ENCODE measurements around the gene SLAMF1.
"Not testable (repeated sequence)": the region's sequence is repeated elsewhere in the genome, so short reads cannot be mapped to it uniquely, and the experiment has no call there.

Gene SLAMF1

DNA sequence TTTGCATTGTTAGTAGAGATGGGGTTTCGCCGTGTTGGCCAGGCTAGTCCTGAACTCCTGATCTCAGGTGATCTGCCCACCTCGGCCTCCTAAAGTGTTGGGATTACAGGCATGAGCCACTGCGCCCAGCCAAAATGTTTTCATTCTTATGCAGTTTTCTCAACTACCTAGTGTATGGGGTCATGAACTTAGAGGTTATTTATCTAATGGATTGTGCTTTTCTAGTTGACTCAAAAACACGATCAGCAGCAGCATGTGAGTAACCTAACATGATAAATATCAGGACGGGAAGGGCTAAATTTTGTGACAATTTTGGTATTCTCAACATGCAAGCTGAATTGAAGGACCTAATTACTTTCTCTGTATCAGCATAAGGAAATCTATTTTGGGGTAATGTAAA lies 58.4 kb downstream of the SLAMF1 start:
- no peak for DNase-seq

DNA sequence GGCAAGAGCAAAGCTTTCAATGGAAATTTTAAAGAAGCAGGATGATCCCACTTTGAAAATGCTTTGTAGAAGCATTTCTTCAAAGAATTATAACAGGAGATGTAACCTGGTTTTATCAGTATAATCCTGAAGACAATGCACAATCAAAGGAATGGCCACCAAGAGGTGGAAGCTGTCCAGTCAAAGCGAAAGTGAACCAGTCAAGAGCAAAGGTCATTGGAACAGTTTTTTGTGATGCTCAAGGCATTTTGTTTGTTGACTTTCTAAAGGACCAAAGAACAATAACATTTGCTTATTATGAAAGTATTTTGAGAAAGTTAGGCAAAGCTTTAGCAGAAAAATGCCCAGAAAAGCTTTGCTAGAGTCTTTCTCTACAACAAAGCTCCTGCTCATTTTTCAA lies 62.1 kb downstream of the SLAMF1 start:
- DNase-seq: no peak

DNA sequence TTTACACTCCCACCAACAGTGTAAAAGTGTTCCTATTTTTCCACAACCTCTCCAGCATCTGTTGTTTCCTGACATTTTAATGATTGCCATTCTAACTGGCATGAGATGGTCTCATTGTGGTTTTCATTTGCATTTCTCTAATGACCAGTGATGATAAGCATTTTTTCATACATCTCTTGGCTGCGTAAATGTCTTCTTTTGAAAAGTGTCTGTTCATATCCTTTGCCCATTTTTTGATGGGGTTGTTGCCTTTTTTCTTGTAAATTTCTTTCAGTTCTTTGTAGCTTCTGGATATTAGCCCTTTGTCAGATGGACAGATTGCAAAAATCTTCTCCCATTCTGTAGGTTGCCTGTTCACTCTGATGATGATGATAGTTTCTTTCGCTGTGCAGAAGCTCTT lies 63.9 kb downstream of the SLAMF1 start:
- DNase-seq: not testable (repeated sequence)

DNA sequence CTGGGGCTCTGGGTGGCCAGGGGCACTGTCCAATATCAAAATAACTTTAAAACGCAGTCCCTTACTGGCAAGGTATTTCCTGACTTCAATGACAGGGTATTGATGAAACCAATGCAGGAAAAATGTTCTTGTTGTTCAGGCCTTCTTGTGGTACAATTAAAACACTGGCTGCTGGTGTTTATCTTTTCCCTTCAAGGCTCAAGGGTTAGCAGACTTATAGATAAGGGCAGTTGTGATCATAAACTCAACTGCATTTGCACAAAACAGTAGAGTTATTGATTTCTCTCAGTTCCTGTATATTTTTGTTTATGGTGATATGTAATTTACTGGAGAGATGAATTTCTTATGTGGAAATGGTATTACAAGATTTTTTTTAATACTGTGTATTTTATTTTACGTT lies 64.9 kb downstream of the SLAMF1 start:
- no peak for DNase-seq

DNA sequence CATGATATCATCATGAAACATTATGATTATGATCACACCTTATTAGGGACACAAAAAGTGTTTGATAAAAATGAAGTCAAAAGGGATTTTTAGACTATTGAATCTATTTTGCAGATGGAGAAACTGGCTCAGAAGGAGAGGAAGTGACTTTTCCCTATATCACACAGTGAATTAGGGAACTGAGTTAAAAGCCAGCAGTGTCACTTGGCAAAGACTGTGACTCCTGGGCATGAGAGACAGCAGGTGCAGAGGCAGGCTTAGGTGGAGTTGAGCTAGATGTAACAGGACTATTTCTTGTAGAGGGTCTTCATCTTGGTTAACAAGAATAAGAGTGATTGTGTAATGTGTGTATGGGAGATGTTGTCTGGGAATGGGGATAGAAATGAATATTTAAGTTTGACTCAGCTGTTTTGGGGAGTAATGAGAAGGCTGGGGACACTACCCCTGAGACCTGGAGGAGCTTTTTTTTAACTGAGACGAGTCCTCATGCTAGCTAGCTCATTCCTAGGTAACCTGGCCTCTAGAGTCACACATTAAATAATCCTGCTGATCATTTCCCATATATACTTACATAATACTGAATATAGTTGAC lies 66.5 kb downstream of the SLAMF1 start:
- no peak for DNase-seq

- no peak for DNase-seq
Measured at GRCh38 chr1:160579216-160579701, 67.6 kb downstream of the SLAMF1 start, which contains the start of gene CD84. CD84 (minus strand) TSS chr1:160579496; CDS start chr1:160579437, 59 bp downstream.

GRCh38 chr1:160578525-160579191 lies 68.2 kb downstream of the SLAMF1 start:
- no peak for DNase-seq

DNA sequence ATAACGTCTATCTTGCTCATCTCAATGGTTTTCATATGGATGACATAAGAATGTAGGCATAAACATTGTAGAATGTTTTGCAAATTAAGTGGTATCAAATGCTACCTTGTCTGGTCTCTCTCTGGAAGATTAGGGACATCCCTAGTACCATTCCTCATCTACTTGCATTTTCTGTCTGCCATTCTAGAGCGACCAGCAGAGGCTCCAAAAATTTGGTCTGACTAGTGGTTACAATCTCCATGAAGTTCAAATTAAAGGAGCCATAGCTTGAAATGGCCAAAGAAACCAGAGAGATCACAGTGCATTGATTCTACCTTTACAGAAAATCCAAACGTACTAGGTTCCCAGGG lies 68.7 kb downstream of the SLAMF1 start:
- DNase-seq: no peak

GRCh38 chr1:160577671-160578070 lies 69.2 kb downstream of the SLAMF1 start:
- no peak for DNase-seq

- no peak for DNase-seq
Measured at GRCh38 chr1:160576884-160577283, 70.0 kb downstream of the SLAMF1 start.

- no peak for DNase-seq
Measured at GRCh38 chr1:160576390-160576789, 70.5 kb downstream of the SLAMF1 start.

- DNase-seq: peak; percentile 21
Measured at GRCh38 chr1:160575112-160575664, 71.7 kb downstream of the SLAMF1 start.

GRCh38 chr1:160570840-160571239 lies 76.0 kb downstream of the SLAMF1 start:
- DNase-seq: no peak

GRCh38 chr1:160569806-160570205 lies 77.0 kb downstream of the SLAMF1 start:
- DNase-seq: no peak

- peak; percentile 58 for DNase-seq
Measured at GRCh38 chr1:160567858-160568682, 78.8 kb downstream of the SLAMF1 start.

- no peak for DNase-seq
Measured at GRCh38 chr1:160567341-160567740, 79.5 kb downstream of the SLAMF1 start.

DNA sequence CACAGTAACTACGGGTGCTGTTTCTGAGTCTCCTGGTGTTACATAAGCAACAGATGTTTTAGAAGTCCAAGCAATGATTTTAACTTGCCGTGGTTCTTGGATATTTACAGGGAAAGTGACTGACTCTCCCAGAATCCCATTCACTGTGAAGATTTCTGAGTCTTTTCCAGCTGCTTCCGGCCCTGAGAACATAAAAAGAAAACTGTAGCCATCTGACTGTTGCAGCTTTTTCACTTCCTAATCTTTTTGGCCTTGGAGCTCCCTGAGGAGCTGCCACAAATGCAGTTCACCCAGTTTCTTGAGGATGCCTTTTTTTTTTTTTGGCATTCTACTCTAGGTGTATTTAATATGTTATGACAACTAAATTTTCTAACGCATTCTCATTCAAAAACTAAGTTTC lies 81.3 kb downstream of the SLAMF1 start:
- DNase-seq: no peak

DNA sequence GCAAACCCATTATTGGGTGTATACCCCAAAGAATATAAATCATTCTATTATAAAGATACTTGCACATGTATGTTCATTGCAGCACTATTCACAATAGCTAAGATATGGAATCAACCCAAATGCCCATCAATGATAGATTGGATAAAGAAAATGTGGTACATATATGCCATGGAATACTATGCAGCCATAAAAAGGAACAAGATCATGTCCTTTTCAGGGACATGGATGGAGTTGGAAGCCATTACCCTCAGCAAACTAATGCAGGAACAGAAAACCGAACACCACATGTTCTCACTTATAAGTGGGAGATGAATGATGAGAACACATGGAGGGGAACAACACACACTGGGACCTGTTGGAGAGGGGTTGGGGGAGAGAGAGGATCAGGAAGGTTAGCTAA lies 83.6 kb downstream of the SLAMF1 start:
- not testable (repeated sequence) for DNase-seq

DNA sequence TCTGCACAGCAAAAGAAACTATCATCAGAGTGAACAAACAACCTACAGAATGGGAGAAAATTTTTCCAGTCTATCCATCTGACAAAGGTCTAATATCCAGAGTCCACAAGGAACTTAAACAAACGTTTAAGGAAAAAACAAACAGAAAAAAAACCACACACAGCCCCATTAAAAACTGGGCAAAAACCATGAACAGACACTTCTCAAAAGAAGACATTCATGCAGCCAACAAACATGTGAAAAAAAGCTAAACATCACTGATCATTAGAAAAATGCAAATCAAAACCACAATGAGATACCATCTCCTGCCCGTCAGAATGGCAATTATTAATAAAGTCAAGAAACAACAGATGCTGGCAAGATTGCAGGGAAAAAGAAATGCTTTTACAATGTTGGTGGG lies 84.1 kb downstream of the SLAMF1 start:
- DNase-seq: not testable (repeated sequence)

GRCh38 chr1:160560806-160561205 lies 86.0 kb downstream of the SLAMF1 start:
- no peak for DNase-seq

GRCh38 chr1:160560045-160560705 lies 86.7 kb downstream of the SLAMF1 start:
- DNase-seq: no peak

DNA sequence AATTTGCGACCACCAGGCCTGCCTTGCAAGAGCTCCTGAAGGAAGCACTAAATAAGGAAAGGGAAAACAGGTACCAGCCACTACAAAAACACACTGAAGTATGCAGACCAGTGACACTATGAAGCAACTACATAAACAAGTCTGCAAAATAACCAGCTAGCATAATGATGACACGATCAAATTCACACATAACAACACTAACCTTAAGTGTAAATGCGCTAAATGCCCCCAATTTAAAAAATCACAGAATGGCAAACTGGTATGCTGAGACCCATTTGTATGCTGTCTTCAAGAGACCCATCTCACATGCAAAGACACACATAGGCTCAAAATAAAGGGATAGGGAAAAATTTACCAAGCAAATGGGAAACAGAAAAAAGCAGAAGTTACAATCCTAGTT lies 87.4 kb downstream of the SLAMF1 start:
- DNase-seq: not testable (repeated sequence)
